ENCODE results near the gene MAP4K4. TPM values are rescaled to one million over a fixed set of nuclear protein-coding genes. Genes with fewer than 3 reads are reported as not detected.
"Not testable (repeated sequence)": the region's sequence is repeated elsewhere in the genome, so short reads cannot be mapped to it uniquely, and the experiment has no call there.

Gene MAP4K4
- total RNA-seq, 2 experiments from 2014 or later = 71.6 to 77.5 TPM

DNA sequence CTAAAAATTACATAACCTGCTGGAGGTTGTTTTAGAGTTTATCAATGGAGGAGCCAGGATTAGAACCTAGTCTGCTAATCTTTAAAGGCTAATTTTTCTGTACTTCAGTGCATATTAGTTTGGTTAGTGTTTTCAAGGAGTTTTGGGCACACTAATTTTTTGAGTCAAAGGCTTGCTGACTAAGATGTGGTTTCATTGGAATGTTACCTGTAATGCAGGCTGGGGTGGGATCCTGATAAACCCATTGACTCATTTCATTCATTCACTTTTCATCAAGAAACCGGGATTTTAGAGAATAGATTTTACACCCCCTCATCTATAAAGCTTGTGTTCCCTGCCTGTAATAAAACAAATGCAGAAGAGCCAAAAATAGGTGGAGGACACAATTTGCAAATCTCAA is 202.4 kb downstream of the MAP4K4 start:
- CTCF ChIA-PET = interaction anchor here (1.1 kb wide), 1 partner anchor 16 kb away, joined by 3 read pairs; no protein-coding TSS in a partner anchor
- POLR2A ChIA-PET = no interaction called here
- H3K36me3 Mint-ChIP-seq (ENCODE audit: low read depth) = peaks cover 22% of the 10 kb centered on the region
- peaks cover 5% of the 10 kb centered on the region for H3K9me3 Mint-ChIP-seq
- no peaks in the 10 kb centered on the region for H3K27me3 Mint-ChIP-seq
- no peak overlapping the region for H3K27ac Mint-ChIP-seq
- no peak overlapping the region for H3K4me3 Mint-ChIP-seq
- no peak for DNase-seq
- H3K4me1 Mint-ChIP-seq = peaks cover 12% of the 10 kb centered on the region

DNA sequence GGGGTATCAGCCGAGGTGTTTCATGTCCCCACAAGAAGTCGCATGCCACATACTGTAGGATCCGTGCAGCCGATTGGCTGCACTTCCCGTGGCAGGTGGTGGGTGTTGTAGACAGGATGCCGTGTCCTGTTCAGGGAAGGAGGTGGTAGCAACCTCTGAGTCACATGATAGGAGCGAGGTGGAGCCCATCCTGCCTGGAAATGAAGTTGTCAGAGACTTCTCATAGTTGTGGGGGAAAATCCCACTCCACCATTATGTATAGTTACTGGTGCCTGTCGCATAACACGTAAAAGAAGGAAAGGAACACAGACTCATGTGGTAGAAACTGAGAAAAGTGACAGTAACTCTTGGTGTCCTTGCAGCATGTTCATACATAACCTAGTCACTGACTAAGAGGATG is 202.9 kb downstream of the MAP4K4 start:
- POLR2A ChIA-PET = no interaction called here
- no peaks in the 10 kb centered on the region for H3K27me3 Mint-ChIP-seq

DNA sequence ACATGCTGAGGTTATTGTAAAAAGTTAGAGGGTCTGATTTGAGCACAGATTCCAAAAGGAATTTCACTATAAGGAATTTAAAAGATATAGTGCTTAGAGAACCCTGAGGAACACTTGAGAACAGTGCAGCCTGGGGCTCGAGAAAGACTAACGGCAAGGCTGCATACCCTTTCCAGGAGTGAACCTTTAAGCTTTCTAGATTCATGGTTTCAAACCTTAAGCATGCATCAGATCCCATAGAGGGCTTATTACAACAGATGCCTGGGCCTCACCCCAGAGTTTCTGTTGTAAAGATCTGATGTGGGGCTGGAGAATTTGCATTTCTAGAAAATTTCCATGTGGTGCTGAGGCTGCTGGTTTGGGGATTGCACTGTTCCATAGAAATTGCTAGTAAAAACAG is 203.7 kb downstream of the MAP4K4 start:
- Mint-ChIP-seq H3K27ac (no peak overlapping the region), H3K4me3 (no peak overlapping the region), H3K4me1 (peaks cover 12% of the 10 kb centered on the region), H3K27me3 (no peaks in the 10 kb centered on the region), H3K9me3 (peaks cover 14% of the 10 kb centered on the region), H3K36me3 (ENCODE audit: low read depth) (peaks cover 14% of the 10 kb centered on the region)
- CTCF ChIA-PET = interaction anchor here (1.0 kb wide), 1 partner anchor 17 kb away, joined by 7 read pairs; no protein-coding TSS in a partner anchor
- DNase-seq = no peak
- POLR2A ChIA-PET = no interaction called here

More for the DNA sequence above, 202.9 kb downstream of the MAP4K4 start:
- H3K4me1 Mint-ChIP-seq = peaks cover 12% of the 10 kb centered on the region
- DNase-seq = peak; percentile 26
- H3K27ac Mint-ChIP-seq = no peak overlapping the region
- CTCF ChIA-PET = interaction anchor here (1.0 kb wide), 1 partner anchor 16 kb away, joined by 7 read pairs; no protein-coding TSS in a partner anchor
- peaks cover 17% of the 10 kb centered on the region for H3K36me3 Mint-ChIP-seq (ENCODE audit: low read depth)
- H3K4me3 Mint-ChIP-seq = no peak overlapping the region
- H3K9me3 Mint-ChIP-seq = peaks cover 8% of the 10 kb centered on the region

DNA sequence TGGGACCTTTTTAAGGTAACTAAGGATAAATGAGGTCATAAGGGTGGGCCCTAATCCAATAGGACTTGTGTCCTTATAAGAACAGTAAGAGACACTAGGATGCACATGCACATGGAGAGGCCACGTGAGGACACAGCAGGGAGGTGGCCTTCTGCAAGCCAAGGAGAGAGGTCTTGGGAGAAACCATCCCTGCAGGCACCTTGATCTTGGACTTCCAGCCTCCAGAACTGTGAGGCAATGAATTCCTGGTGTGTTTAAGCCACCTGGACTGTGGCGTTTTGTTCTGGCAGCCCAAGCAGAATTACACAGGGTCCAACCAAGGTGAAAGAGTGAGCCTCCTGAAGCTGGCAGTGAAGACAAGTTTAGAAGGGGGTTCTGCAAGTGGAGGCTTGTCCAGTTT is 204.7 kb downstream of the MAP4K4 start:
- Mint-ChIP-seq H3K27ac (no peak overlapping the region), H3K4me1 (peaks cover 12% of the 10 kb centered on the region), H3K27me3 (no peaks in the 10 kb centered on the region), H3K36me3 (ENCODE audit: low read depth) (peaks cover 8% of the 10 kb centered on the region), H3K9me3 (peaks cover 16% of the 10 kb centered on the region), H3K4me3 (no peak overlapping the region)
- DNase-seq = no peak
- POLR2A ChIA-PET = no interaction called here
- CTCF ChIA-PET = no interaction called here

DNA sequence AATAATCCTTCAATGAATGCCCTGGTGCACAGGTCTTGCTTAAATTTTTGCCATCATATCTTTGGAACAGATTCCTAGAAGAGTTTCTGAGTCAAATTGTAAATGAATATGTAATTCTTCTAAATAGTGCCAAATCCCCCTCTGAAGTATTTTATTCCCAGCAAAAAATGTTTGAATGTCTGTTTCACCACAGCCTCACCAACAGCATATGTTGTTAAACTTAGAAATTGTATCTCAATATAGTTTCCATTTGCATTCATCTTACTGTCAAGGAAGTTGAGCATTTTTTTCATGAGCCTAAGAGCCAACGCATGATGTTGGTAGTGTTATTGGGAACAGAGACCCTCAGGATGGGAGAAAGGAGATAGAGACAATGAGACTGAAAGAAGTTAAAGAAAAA is 207.4 kb downstream of the MAP4K4 start:
- H3K27ac Mint-ChIP-seq = no peak overlapping the region
- peaks cover 3% of the 10 kb centered on the region for H3K36me3 Mint-ChIP-seq (ENCODE audit: low read depth)
- H3K4me1 Mint-ChIP-seq = peaks cover 10% of the 10 kb centered on the region
- no peak for DNase-seq
- H3K27me3 Mint-ChIP-seq = no peaks in the 10 kb centered on the region
- POLR2A ChIA-PET = no interaction called here
- no peak overlapping the region for H3K4me3 Mint-ChIP-seq
- CTCF ChIA-PET = no interaction called here
- H3K9me3 Mint-ChIP-seq = peaks cover 20% of the 10 kb centered on the region

DNA sequence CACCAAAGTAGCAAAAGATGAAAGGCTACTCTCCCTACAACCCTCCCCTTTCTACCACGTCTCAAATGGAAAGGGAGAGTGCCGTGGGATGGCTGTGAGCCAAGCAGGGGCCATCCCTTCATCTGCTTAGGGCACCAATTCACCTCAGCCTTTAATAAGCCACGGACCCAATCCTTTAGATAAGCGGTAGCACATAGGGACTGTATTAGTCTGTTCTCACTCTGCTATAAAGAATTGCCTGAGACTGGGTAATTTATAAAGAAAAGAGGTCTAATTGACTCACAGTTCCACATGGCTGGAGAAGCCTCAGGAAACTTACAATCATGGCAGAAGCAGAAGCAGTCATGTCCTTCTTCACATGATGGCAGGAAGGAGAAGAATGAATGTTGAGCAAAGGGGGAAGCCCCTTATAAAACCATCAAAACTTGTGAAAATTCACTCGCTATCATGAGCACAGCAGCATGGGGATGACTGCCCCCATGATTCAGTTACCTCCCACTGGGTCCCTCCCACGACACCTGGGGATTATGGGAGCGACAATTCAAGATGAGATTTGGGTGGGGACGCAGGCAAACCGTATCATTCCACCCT is 208.3 kb downstream of the MAP4K4 start:
- Mint-ChIP-seq H3K36me3 (ENCODE audit: low read depth) (peaks cover 7% of the 10 kb centered on the region), H3K9me3 (peaks cover 27% of the 10 kb centered on the region), H3K4me3 (no peak overlapping the region), H3K4me1 (peaks cover 2% of the 10 kb centered on the region), H3K27ac (no peak overlapping the region), H3K27me3 (peaks cover 6% of the 10 kb centered on the region)
- no peak for DNase-seq
- POLR2A ChIA-PET = no interaction called here
- CTCF ChIA-PET = no interaction called here

DNA sequence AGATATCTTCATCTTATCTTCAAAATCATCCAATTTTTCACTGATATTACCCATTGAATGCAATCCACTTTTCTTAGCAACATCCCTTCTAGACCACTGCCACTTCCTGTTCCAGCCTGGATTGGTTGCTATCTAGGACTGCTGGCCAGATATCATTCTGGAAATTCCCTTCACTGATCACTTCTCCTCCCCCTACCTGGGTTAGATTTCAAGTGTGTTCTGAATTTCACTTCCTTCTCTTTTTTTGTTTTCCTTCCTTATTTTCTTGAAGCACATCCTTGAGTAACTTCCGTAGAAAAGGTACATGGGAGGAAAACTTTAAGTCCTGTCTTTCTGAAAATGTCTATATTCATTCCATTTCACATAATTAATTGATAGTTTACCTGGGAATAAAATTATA is 212.3 kb downstream of the MAP4K4 start:
- H3K36me3 Mint-ChIP-seq (ENCODE audit: low read depth) = peaks cover 4% of the 10 kb centered on the region
- DNase-seq = no peak
- ChIA-PET POLR2A (no interaction called here), CTCF (no interaction called here)
- H3K4me1 Mint-ChIP-seq = peaks cover 3% of the 10 kb centered on the region
- H3K9me3 Mint-ChIP-seq = peaks cover 24% of the 10 kb centered on the region
- peaks cover 13% of the 10 kb centered on the region for H3K27me3 Mint-ChIP-seq
- no peak overlapping the region for H3K27ac Mint-ChIP-seq
- H3K4me3 Mint-ChIP-seq = no peak overlapping the region

DNA sequence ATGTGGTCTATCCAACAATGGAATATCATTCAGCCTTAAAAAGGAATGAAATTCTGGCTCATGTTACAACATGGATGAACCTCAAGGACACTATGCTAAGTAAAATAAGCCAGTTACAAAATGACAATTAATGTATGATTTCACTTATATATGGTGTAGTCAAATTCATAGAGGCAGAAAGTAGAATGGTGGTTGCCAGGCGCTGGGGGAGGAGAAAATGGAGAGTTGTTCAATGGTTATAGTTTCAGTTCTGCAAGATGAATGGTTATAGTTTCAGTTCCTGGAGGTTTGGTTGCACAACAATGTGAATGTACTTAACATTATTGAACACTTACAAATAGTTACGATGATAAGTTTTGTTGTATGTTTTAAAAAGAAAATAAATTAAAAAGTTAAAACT is 215.0 kb downstream of the MAP4K4 start:
- peaks cover 19% of the 10 kb centered on the region for H3K27me3 Mint-ChIP-seq
- peaks cover 3% of the 10 kb centered on the region for H3K4me1 Mint-ChIP-seq
- H3K36me3 Mint-ChIP-seq (ENCODE audit: low read depth) = peaks cover 4% of the 10 kb centered on the region
- H3K4me3 Mint-ChIP-seq = no peak overlapping the region
- no peak overlapping the region for H3K27ac Mint-ChIP-seq
- ChIA-PET CTCF (no interaction called here), POLR2A (no interaction called here)
- no peak for DNase-seq
- H3K9me3 Mint-ChIP-seq = peaks cover 11% of the 10 kb centered on the region

DNA sequence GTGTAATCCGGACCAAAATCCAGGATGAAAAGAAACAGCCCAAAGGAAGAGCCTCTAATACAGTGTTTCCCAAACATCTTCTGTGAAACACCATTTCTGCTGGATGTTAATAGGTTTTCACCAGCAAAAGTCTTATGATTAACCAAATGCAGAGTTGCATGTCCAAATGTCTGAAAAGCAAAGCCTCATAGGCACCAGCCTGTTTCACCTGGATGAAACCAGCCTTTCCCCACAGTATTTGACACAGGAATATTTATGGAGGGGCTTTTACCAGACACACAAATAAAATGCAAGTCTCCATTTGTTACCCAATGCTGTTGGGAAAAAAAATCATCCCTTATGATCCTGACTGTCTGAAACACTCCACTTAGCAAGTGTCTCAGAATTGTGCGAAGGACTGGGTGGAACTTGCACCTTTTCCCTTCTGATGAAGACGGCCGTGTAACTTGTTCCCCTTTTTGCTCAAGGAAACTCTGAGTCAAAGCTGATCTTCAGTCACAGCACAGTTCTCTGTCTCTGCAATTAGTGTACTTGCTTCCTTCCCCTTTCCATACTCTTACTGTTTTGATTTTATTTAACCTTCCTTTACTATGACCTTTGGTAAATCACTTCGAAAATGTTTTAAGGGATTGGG is 223.9 kb downstream of the MAP4K4 start:
- DNase-seq = no peak
- Mint-ChIP-seq H3K9me3 (peaks cover 18% of the 10 kb centered on the region), H3K4me3 (no peak overlapping the region), H3K27me3 (no peaks in the 10 kb centered on the region), H3K27ac (no peak overlapping the region), H3K36me3 (ENCODE audit: low read depth) (no peaks in the 10 kb centered on the region), H3K4me1 (no peaks in the 10 kb centered on the region)
- POLR2A ChIA-PET = no interaction called here
- CTCF ChIA-PET = no interaction called here

DNA sequence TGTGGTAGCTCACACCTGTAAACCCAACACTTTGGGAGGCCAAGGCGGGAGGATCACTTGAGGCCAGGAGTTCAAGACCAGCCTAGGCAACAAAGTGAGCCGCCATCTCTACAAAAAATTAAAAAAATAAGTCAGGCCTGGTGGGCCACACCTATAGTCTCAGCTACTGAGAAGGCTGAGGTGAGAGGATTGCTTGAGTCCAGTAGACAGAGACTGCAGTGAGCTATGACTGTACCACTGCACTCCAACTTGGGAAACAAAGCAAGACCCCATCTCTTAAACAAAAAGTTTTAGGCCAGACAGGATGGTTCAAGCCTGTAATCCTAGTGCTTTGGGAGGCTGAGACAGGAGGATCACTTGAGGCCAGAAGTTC is 224.4 kb downstream of the MAP4K4 start:
- CTCF ChIA-PET = no interaction called here
- Mint-ChIP-seq H3K27ac (no peak overlapping the region), H3K4me3 (no peak overlapping the region), H3K27me3 (no peaks in the 10 kb centered on the region), H3K9me3 (peaks cover 20% of the 10 kb centered on the region), H3K36me3 (ENCODE audit: low read depth) (peaks cover 2% of the 10 kb centered on the region), H3K4me1 (no peaks in the 10 kb centered on the region)
- no peak for DNase-seq
- POLR2A ChIA-PET = no interaction called here

DNA sequence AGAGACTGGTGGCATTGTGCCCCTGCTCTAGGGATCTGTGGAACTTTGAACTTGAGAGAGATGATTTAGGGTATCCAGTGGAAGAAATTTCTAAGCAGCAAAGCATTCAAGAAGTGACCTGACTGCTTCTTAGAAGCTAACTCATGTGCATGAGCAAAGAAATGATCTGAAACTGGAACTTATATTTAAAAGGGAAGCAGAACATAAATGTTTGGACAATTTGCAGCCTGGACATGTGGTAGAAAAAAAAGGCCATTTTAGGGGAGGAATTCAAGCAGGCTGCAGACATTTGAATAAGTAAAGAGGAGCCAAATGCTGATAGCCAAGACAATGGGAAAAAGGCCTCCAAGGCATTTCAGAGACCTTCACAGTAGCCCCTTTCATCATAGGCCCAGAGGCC is 226.8 kb downstream of the MAP4K4 start:
- H3K36me3 Mint-ChIP-seq (ENCODE audit: low read depth); H3K27me3 Mint-ChIP-seq; H3K27ac Mint-ChIP-seq; POLR2A ChIA-PET; H3K4me3 Mint-ChIP-seq; H3K4me1 Mint-ChIP-seq; CTCF ChIA-PET; DNase-seq: not testable (repeated sequence)
- H3K9me3 Mint-ChIP-seq = peaks cover 20% of the 10 kb centered on the region

DNA sequence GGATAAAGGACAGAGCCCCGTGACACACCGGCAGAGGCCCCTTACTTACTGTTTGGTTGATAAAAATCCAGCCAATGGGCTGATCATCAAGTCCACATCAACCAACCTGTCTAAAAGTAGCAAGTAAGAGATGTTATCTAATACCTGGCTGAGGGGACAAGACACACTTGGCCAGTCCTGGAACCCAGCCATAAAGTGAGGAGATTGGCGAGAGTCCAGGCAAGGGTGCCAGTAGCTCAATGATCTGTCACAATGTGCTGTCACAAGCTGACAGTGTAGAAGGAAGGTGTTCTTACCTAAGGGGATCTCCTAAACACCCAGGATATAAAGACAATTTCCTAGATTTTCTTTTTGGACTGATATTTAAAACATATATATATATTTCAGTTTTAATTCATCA is 232.5 kb downstream of the MAP4K4 start:
- Mint-ChIP-seq H3K4me1 (peaks cover 7% of the 10 kb centered on the region), H3K27ac (no peak overlapping the region), H3K9me3 (peaks cover 7% of the 10 kb centered on the region), H3K4me3 (no peak overlapping the region), H3K27me3 (peaks cover 5% of the 10 kb centered on the region), H3K36me3 (ENCODE audit: low read depth) (peaks cover 5% of the 10 kb centered on the region)
- ChIA-PET CTCF (no interaction called here), POLR2A (no interaction called here)
- DNase-seq = no peak

DNA sequence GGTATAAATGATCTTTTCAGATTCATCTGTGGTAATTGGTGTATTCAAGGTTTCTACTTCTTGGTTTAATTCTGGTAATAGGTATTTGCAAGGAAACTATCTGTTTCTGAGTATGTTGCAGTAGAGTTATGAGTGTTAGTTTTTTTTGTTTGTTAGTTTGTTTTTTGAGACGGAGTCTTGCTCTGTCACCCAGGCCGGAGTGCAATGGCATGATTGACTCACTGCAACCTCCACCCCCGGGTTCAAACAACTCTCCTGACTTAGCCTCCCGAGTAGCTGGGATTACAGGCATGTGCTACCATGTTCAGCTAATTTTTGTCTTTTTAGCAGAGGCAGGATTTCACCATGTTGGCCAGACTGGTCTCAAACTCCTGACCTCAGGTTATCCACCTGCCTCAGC is 233.3 kb downstream of the MAP4K4 start:
- DNase-seq = no peak
- H3K4me3 Mint-ChIP-seq = no peak overlapping the region

DNA sequence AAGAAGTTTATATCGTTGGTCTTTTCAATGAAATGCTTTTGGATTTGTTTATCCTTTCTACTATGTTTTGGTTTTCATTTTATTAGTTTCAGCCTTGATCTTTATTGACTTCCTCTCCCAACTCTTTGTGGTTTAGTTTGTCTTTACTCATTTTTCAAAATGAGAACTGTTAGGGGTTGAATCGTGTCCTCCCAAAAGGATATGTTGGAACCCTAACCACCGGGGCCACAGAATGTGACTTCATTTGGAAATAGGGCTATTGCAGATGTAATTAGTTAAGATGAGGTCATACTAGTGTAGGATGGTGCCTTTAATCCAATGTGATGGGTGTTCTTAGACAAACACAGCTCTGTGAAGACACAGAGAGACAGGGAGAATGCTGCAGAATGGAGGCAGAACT is 233.9 kb downstream of the MAP4K4 start:
- peaks cover 1% of the 10 kb centered on the region for H3K9me3 Mint-ChIP-seq
- ChIA-PET CTCF (no interaction called here), POLR2A (no interaction called here)
- H3K27ac Mint-ChIP-seq = no peak overlapping the region
- no peak overlapping the region for H3K4me3 Mint-ChIP-seq
- DNase-seq = no peak
- peaks cover 7% of the 10 kb centered on the region for H3K4me1 Mint-ChIP-seq
- peaks cover 7% of the 10 kb centered on the region for H3K27me3 Mint-ChIP-seq
- peaks cover 5% of the 10 kb centered on the region for H3K36me3 Mint-ChIP-seq (ENCODE audit: low read depth)

More for the DNA sequence above, 233.3 kb downstream of the MAP4K4 start:
- POLR2A ChIA-PET = no interaction called here
- peaks cover 5% of the 10 kb centered on the region for H3K36me3 Mint-ChIP-seq (ENCODE audit: low read depth)
- H3K4me1 Mint-ChIP-seq = peaks cover 7% of the 10 kb centered on the region
- CTCF ChIA-PET = no interaction called here
- no peak overlapping the region for H3K27ac Mint-ChIP-seq
- peaks cover 3% of the 10 kb centered on the region for H3K9me3 Mint-ChIP-seq
- H3K27me3 Mint-ChIP-seq = peaks cover 5% of the 10 kb centered on the region

All from activated CD4-positive, alpha-beta memory T cell treated with anti-CD3 and anti-CD28 coated beads, Interleukin-2, amount 10 ng/mL, durations not matched to agents 7 days and 5 days (primary cell).